Central memory CD8-positive, alpha-beta T cell (primary cell): ENCODE measurements around the gene SFPQ.
A peak's percentile ranks its signal among the peaks of the same experiment; 100 is the strongest.

Experiments used
- ATAC-seq: fragments of 150-1000 bp; cut with Tn5 transposase; replicated peaks from 2 replicates; pipeline ENCODE4 v1.10.0; 2022; ENCODE audit warnings: mild to moderate bottlenecking, moderate FRiP score, moderate number of reproducible peaks; ENCODE audit not compliant: poor library complexity, severe bottlenecking; ENCODE audit errors: extremely low read depth
- DNase-seq, 2 donors: peaks; one replicate each; pipeline ENCODE4 v3.0.0; 2021; ENCODE audit warnings: low spot score in 2 of 2
- H3K27ac Mint-ChIP-seq: one replicate; pipeline ENCODE4 v1.8.0; 2022; ENCODE audit warnings: low read depth, mild to moderate bottlenecking, moderate library complexity, mixed read lengths
- H3K27me3 Mint-ChIP-seq: one replicate; pipeline ENCODE4 v1.8.0; 2022; ENCODE audit warnings: mixed read lengths
- H3K36me3 Mint-ChIP-seq: one replicate; pipeline ENCODE4 v1.8.0; 2022; ENCODE audit warnings: mild to moderate bottlenecking, moderate library complexity, mixed read lengths; ENCODE audit not compliant: insufficient read depth
- H3K4me1 Mint-ChIP-seq: one replicate; pipeline ENCODE4 v1.8.0; 2022; ENCODE audit warnings: mixed read lengths
- H3K4me3 Mint-ChIP-seq: one replicate; pipeline ENCODE4 v1.8.0; 2022; ENCODE audit warnings: mild to moderate bottlenecking, moderate library complexity, mixed read lengths
- H3K9me3 Mint-ChIP-seq: one replicate; pipeline ENCODE4 v1.8.0; 2022; ENCODE audit warnings: mixed read lengths

Gene SFPQ

GRCh38 chr1:35181790-35182455 lies 11.0 kb downstream of the SFPQ start:
- DNase-seq: no peak
- peaks cover 80% of the 10 kb centered on the region for H3K4me1 Mint-ChIP-seq
- peaks cover 98% of the 10 kb centered on the region for H3K36me3 Mint-ChIP-seq
- H3K27me3 Mint-ChIP-seq: no peaks in the 10 kb centered on the region
- ATAC-seq: no peak
- peak overlapping the region; percentile 81 for H3K27ac Mint-ChIP-seq
- H3K4me3 Mint-ChIP-seq: peak overlapping the region; percentile 27
- no peaks in the 10 kb centered on the region for H3K9me3 Mint-ChIP-seq

- Mint-ChIP-seq H3K36me3 (peaks cover 98% of the 10 kb centered on the region), H3K4me1 (peaks cover 70% of the 10 kb centered on the region), H3K27ac (peak overlapping the region; percentile 32), H3K9me3 (no peaks in the 10 kb centered on the region), H3K27me3 (no peaks in the 10 kb centered on the region), H3K4me3 (peak overlapping the region; percentile 57)
- ATAC-seq (no peak), DNase-seq (no peak)
Measured at GRCh38 chr1:35180776-35181374, 12.1 kb downstream of the SFPQ start.

- DNase-seq (no peak), ATAC-seq (no peak)
- Mint-ChIP-seq H3K27me3 (no peaks in the 10 kb centered on the region), H3K9me3 (no peaks in the 10 kb centered on the region), H3K4me3 (no peak overlapping the region), H3K27ac (peak overlapping the region; percentile 32), H3K36me3 (peaks cover 98% of the 10 kb centered on the region), H3K4me1 (peaks cover 61% of the 10 kb centered on the region)
Measured at GRCh38 chr1:35179908-35180307, 13.0 kb downstream of the SFPQ start.

GRCh38 chr1:35178874-35179380 lies 14.0 kb downstream of the SFPQ start:
- peaks cover 98% of the 10 kb centered on the region for H3K36me3 Mint-ChIP-seq

GRCh38 chr1:35178295-35178695 lies 14.7 kb downstream of the SFPQ start:
- Mint-ChIP-seq H3K4me3 (no peak overlapping the region), H3K9me3 (no peaks in the 10 kb centered on the region), H3K36me3 (peaks cover 94% of the 10 kb centered on the region), H3K4me1 (peaks cover 46% of the 10 kb centered on the region), H3K27me3 (no peaks in the 10 kb centered on the region), H3K27ac (peak overlapping the region; percentile 19)
- ATAC-seq: no peak
- DNase-seq: no peak

More at GRCh38 chr1:35178874-35179380, 14.0 kb downstream of the SFPQ start:
- H3K27me3 Mint-ChIP-seq: no peaks in the 10 kb centered on the region
- peaks cover 53% of the 10 kb centered on the region for H3K4me1 Mint-ChIP-seq
- peak overlapping the region; percentile 19 for H3K27ac Mint-ChIP-seq
- no peaks in the 10 kb centered on the region for H3K9me3 Mint-ChIP-seq
- no peak for DNase-seq
- H3K4me3 Mint-ChIP-seq: no peak overlapping the region
- ATAC-seq: no peak

GRCh38 chr1:35177237-35177786 lies 15.6 kb downstream of the SFPQ start:
- H3K4me3 Mint-ChIP-seq: no peak overlapping the region
- H3K9me3 Mint-ChIP-seq: no peaks in the 10 kb centered on the region
- DNase-seq: no peak
- H3K4me1 Mint-ChIP-seq: peaks cover 38% of the 10 kb centered on the region
- no peak for ATAC-seq
- peaks cover 84% of the 10 kb centered on the region for H3K36me3 Mint-ChIP-seq
- H3K27ac Mint-ChIP-seq: peak overlapping the region; percentile 22
- H3K27me3 Mint-ChIP-seq: no peaks in the 10 kb centered on the region

GRCh38 chr1:35175602-35176001 lies 17.3 kb downstream of the SFPQ start:
- H3K4me1 Mint-ChIP-seq: peaks cover 22% of the 10 kb centered on the region
- no peaks in the 10 kb centered on the region for H3K27me3 Mint-ChIP-seq
- H3K36me3 Mint-ChIP-seq: peaks cover 69% of the 10 kb centered on the region
- H3K27ac Mint-ChIP-seq: no peak overlapping the region
- H3K9me3 Mint-ChIP-seq: no peaks in the 10 kb centered on the region
- no peak for DNase-seq
- ATAC-seq: no peak
- H3K4me3 Mint-ChIP-seq: no peak overlapping the region

- H3K4me3 Mint-ChIP-seq: no peak overlapping the region
- H3K27ac Mint-ChIP-seq: peak overlapping the region; percentile 51
- ATAC-seq (no peak), DNase-seq (no peak)
- H3K9me3 Mint-ChIP-seq: no peaks in the 10 kb centered on the region
- no peaks in the 10 kb centered on the region for H3K27me3 Mint-ChIP-seq
- H3K36me3 Mint-ChIP-seq: peaks cover 65% of the 10 kb centered on the region
- H3K4me1 Mint-ChIP-seq: peaks cover 17% of the 10 kb centered on the region
Measured at GRCh38 chr1:35175098-35175576, 17.8 kb downstream of the SFPQ start.

- peaks cover 10% of the 10 kb centered on the region for H3K4me1 Mint-ChIP-seq
- no peak for DNase-seq
- peaks cover 54% of the 10 kb centered on the region for H3K36me3 Mint-ChIP-seq
- no peak overlapping the region for H3K4me3 Mint-ChIP-seq
- ATAC-seq: no peak
- no peaks in the 10 kb centered on the region for H3K27me3 Mint-ChIP-seq
- no peak overlapping the region for H3K27ac Mint-ChIP-seq
- no peaks in the 10 kb centered on the region for H3K9me3 Mint-ChIP-seq
Measured at GRCh38 chr1:35173909-35174540, 18.9 kb downstream of the SFPQ start.

GRCh38 chr1:35173491-35173890 lies 19.5 kb downstream of the SFPQ start:
- Mint-ChIP-seq H3K4me1 (peaks cover 5% of the 10 kb centered on the region), H3K27ac (no peak overlapping the region), H3K27me3 (no peaks in the 10 kb centered on the region), H3K4me3 (no peak overlapping the region), H3K36me3 (peaks cover 48% of the 10 kb centered on the region), H3K9me3 (no peaks in the 10 kb centered on the region)
- DNase-seq: no peak
- ATAC-seq: no peak

GRCh38 chr1:35172022-35172421 lies 20.9 kb downstream of the SFPQ start:
- ATAC-seq: no peak

GRCh38 chr1:35171579-35171978 lies 21.4 kb downstream of the SFPQ start:
- no peak overlapping the region for H3K4me3 Mint-ChIP-seq
- H3K36me3 Mint-ChIP-seq: peaks cover 29% of the 10 kb centered on the region
- no peaks in the 10 kb centered on the region for H3K4me1 Mint-ChIP-seq
- H3K27me3 Mint-ChIP-seq: no peaks in the 10 kb centered on the region
- no peaks in the 10 kb centered on the region for H3K9me3 Mint-ChIP-seq
- no peak overlapping the region for H3K27ac Mint-ChIP-seq
- no peak for ATAC-seq
- DNase-seq: no peak

More at GRCh38 chr1:35172022-35172421, 20.9 kb downstream of the SFPQ start:
- H3K9me3 Mint-ChIP-seq: no peaks in the 10 kb centered on the region
- DNase-seq: no peak
- H3K4me1 Mint-ChIP-seq: no peaks in the 10 kb centered on the region
- H3K27me3 Mint-ChIP-seq: no peaks in the 10 kb centered on the region
- H3K27ac Mint-ChIP-seq: no peak overlapping the region
- peaks cover 34% of the 10 kb centered on the region for H3K36me3 Mint-ChIP-seq
- no peak overlapping the region for H3K4me3 Mint-ChIP-seq
